Measurements from ENCODE around the gene DSE. TPM values are rescaled to one million over a fixed set of nuclear protein-coding genes. Genes with fewer than 3 reads are reported as not detected.

Gene DSE
- total RNA-seq, 2 donors from 2014 or later, result 5.8 to 6.0 TPM

GRCh38 chr6:116352515-116353471, 18.0 kb upstream of the DSE start:
- no peaks in the 10 kb centered on the region for H3K36me3 Mint-ChIP-seq

GRCh38 chr6:116354236-116354635, 16.5 kb upstream of the DSE start:
- Mint-ChIP-seq H3K36me3 (no peaks in the 10 kb centered on the region), H3K27ac (no peak overlapping the region), H3K9me3 (no peaks in the 10 kb centered on the region)
- DNase-seq (ENCODE audit: low spot score in 2 of 2) (no peak), ATAC-seq (no peak)

More at GRCh38 chr6:116352515-116353471, 18.0 kb upstream of the DSE start:
- DNase-seq (ENCODE audit: low spot score in 2 of 2) (no peak), ATAC-seq (peak in 1 of 2 donors; percentile 26)
- Mint-ChIP-seq H3K9me3 (no peaks in the 10 kb centered on the region), H3K27ac (no peak overlapping the region)

- H3K36me3 Mint-ChIP-seq, result no peaks in the 10 kb centered on the region
- no peak overlapping the region for H3K27ac Mint-ChIP-seq
- H3K9me3 Mint-ChIP-seq, result no peaks in the 10 kb centered on the region
- DNase-seq (ENCODE audit: low spot score in 2 of 2) (no peak), ATAC-seq (no peak)
Measured at GRCh38 chr6:116355796-116356195, 15.0 kb upstream of the DSE start.

- ATAC-seq, result no peak
- no peaks in the 10 kb centered on the region for H3K36me3 Mint-ChIP-seq
- no peaks in the 10 kb centered on the region for H3K9me3 Mint-ChIP-seq
- no peak overlapping the region for H3K27ac Mint-ChIP-seq
- DNase-seq (ENCODE audit: low spot score in 2 of 2), result no peak
Measured at GRCh38 chr6:116359131-116359530, 11.6 kb upstream of the DSE start.

- ATAC-seq (no peak), DNase-seq (ENCODE audit: low spot score in 2 of 2) (no peak)
- H3K27ac Mint-ChIP-seq, result no peak overlapping the region
- H3K36me3 Mint-ChIP-seq, result no peaks in the 10 kb centered on the region
- no peaks in the 10 kb centered on the region for H3K9me3 Mint-ChIP-seq
Measured at GRCh38 chr6:116359835-116360234, 10.9 kb upstream of the DSE start.

- H3K9me3 Mint-ChIP-seq, result no peaks in the 10 kb centered on the region
- no peak overlapping the region for H3K27ac Mint-ChIP-seq
- no peaks in the 10 kb centered on the region for H3K36me3 Mint-ChIP-seq
- ATAC-seq, result no peak
- DNase-seq (ENCODE audit: low spot score in 2 of 2), result no peak
Measured at GRCh38 chr6:116362276-116362675, 8.5 kb upstream of the DSE start.

GRCh38 chr6:116363759-116364158, 7.0 kb upstream of the DSE start:
- no peak overlapping the region for H3K27ac Mint-ChIP-seq

GRCh38 chr6:116364321-116364720, 6.4 kb upstream of the DSE start:
- Mint-ChIP-seq H3K9me3 (no peaks in the 10 kb centered on the region), H3K27ac (no peak overlapping the region), H3K36me3 (no peaks in the 10 kb centered on the region)
- DNase-seq (ENCODE audit: low spot score in 2 of 2) (no peak), ATAC-seq (no peak)

More at GRCh38 chr6:116363759-116364158, 7.0 kb upstream of the DSE start:
- no peak for ATAC-seq
- Mint-ChIP-seq H3K36me3 (no peaks in the 10 kb centered on the region), H3K9me3 (no peaks in the 10 kb centered on the region)
- no peak for DNase-seq (ENCODE audit: low spot score in 2 of 2)

- Mint-ChIP-seq H3K36me3 (no peaks in the 10 kb centered on the region), H3K9me3 (no peaks in the 10 kb centered on the region), H3K27ac (no peak overlapping the region)
- DNase-seq (ENCODE audit: low spot score in 2 of 2) (no peak), ATAC-seq (no peak)
Measured at GRCh38 chr6:116365743-116366142, 5.0 kb upstream of the DSE start.

GRCh38 chr6:116366740-116367275, 3.9 kb upstream of the DSE start:
- Mint-ChIP-seq H3K9me3 (no peaks in the 10 kb centered on the region), H3K36me3 (no peaks in the 10 kb centered on the region), H3K27ac (no peak overlapping the region)
- no peak for ATAC-seq
- no peak for DNase-seq (ENCODE audit: low spot score in 2 of 2)

- ATAC-seq, result no peak
- Mint-ChIP-seq H3K9me3 (no peaks in the 10 kb centered on the region), H3K27ac (no peak overlapping the region)
Measured at GRCh38 chr6:116369540-116369939, 1.2 kb upstream of the DSE start.

GRCh38 chr6:116369964-116370759, 585 bp upstream of the DSE start:
- no peaks in the 10 kb centered on the region for H3K36me3 Mint-ChIP-seq
- ATAC-seq, result peak; percentile 15 to 18
- no peak for DNase-seq (ENCODE audit: low spot score in 2 of 2)
- no peaks in the 10 kb centered on the region for H3K9me3 Mint-ChIP-seq
- no peak overlapping the region for H3K27ac Mint-ChIP-seq

More at GRCh38 chr6:116369540-116369939, 1.2 kb upstream of the DSE start:
- no peaks in the 10 kb centered on the region for H3K36me3 Mint-ChIP-seq
- DNase-seq (ENCODE audit: low spot score in 2 of 2), result no peak

GRCh38 chr6:116371120-116371917, 572 bp downstream of the DSE start:
- ATAC-seq (peak; percentile 62 to 79), DNase-seq (ENCODE audit: low spot score in 2 of 2) (peak in 1 of 2 donors; percentile 28)
- Mint-ChIP-seq H3K9me3 (no peaks in the 10 kb centered on the region), H3K36me3 (no peaks in the 10 kb centered on the region), H3K27ac (no peak overlapping the region)

- DNase-seq (ENCODE audit: low spot score in 2 of 2) (no peak), ATAC-seq (no peak)
- Mint-ChIP-seq H3K27ac (no peak overlapping the region), H3K9me3 (no peaks in the 10 kb centered on the region), H3K36me3 (no peaks in the 10 kb centered on the region)
Measured at GRCh38 chr6:116371918-116372209, 1.1 kb downstream of the DSE start.

GRCh38 chr6:116373300-116373699, 2.6 kb downstream of the DSE start:
- no peak overlapping the region for H3K27ac Mint-ChIP-seq
- no peak for ATAC-seq

GRCh38 chr6:116373940-116374339, 3.2 kb downstream of the DSE start:
- DNase-seq (ENCODE audit: low spot score in 2 of 2), result no peak
- ATAC-seq, result no peak
- Mint-ChIP-seq H3K9me3 (no peaks in the 10 kb centered on the region), H3K27ac (no peak overlapping the region), H3K36me3 (no peaks in the 10 kb centered on the region)

More at GRCh38 chr6:116373300-116373699, 2.6 kb downstream of the DSE start:
- no peak for DNase-seq (ENCODE audit: low spot score in 2 of 2)
- Mint-ChIP-seq H3K9me3 (no peaks in the 10 kb centered on the region), H3K36me3 (no peaks in the 10 kb centered on the region)
